ENCODE results near the gene DESI1. TPM values are rescaled to one million over a fixed set of nuclear protein-coding genes. Genes with fewer than 3 reads are reported as not detected.
A peak's percentile ranks its signal among the peaks of the same experiment; 100 is the strongest.

The DESI1 gene
- total RNA-seq, 1 experiment from 2014 or later: 40.8 TPM

GRCh38 chr22:41564563-41564962, 56.3 kb downstream of the DESI1 start (continued):
- TF ChIP-seq YY1 (IDR thresholded peaks at IDR 0.05; ENCODE audit: extremely low read depth, insufficient replicate concordance, low read depth, low read length) (no peak), ZNF274 (IDR thresholded peaks at IDR 0.05; ENCODE audit: low read depth, low read length) (no peak), ELF1 (IDR thresholded peaks at IDR 0.05; ENCODE audit: borderline replicate concordance, low read depth) (no peak), ZBTB33 (IDR thresholded peaks at IDR 0.05; ENCODE audit: extremely low read depth, insufficient replicate concordance, low read length) (no peak), ZFX (IDR thresholded peaks at IDR 0.05) (no peak), CBX3 (IDR thresholded peaks at IDR 0.05; ENCODE audit: low read depth) (no peak), EZH2 (IDR thresholded peaks at IDR 0.05) (no peak), CTCF (IDR thresholded peaks at IDR 0.05 in 2 of 3, conservative IDR thresholded peaks at IDR 0.05 in 1 of 3; ENCODE audit: borderline replicate concordance in 1 of 3, insufficient read depth in 1 of 3, low read depth in 2 of 3, low read length in 2 of 3) (no peak)

GRCh38 chr22:41563051-41563711, 57.7 kb downstream of the DESI1 start:
- peaks cover 29 to 59% of the 10 kb centered on the region in 2 experiments for H3K4me1 ChIP-seq (ENCODE audit: control insufficient read depth in 1 of 2, insufficient read depth in 2 of 2, low read length in 2 of 2)

More at GRCh38 chr22:41563051-41563711, 57.7 kb downstream of the DESI1 start:
- no peaks in the 10 kb centered on the region for H3K9me2 ChIP-seq (ENCODE audit: insufficient read depth)
- peak overlapping the region; percentile 85 for H2AFZ ChIP-seq (ENCODE audit: low read depth, low read length, poor library complexity, severe bottlenecking)
- no peaks in the 10 kb centered on the region for H3K79me2 ChIP-seq (ENCODE audit: insufficient read depth, low read length)
- no peaks in the 10 kb centered on the region for H4K20me1 ChIP-seq (ENCODE audit: insufficient read depth)
- peak overlapping the region; percentile 6 to 43; a peak in 2 of 4 replicates for H3K4me3 ChIP-seq (replicated peaks in 1 of 2; ENCODE audit: low read depth in 1 of 2, low read length in 2 of 2)
- H3K9me3 ChIP-seq (ENCODE audit: control insufficient read depth in 1 of 2, insufficient read depth in 1 of 2, low read depth in 1 of 2, low read length in 2 of 2): no peaks in the 10 kb centered on the region
- no TSS peak for BruUV-seq (replicated peaks)
- peak overlapping the region; percentile 35 for H3K9ac ChIP-seq (ENCODE audit: low read length)
- peak; percentile 67 for TF ChIP-seq FOSL1 (IDR thresholded peaks at IDR 0.05; ENCODE audit: low read depth)
- no peak for TF ChIP-seq SIN3A (IDR thresholded peaks at IDR 0.05; ENCODE audit: low read depth)
- RAD21 ChIA-PET (ENCODE audit: low non-redundant PET in 1 of 2, low total read pairs in 2 of 2, uncharacterized antibody in 2 of 2, unreplicated experiment in 2 of 2): no interaction called here
- CTCF ChIA-PET: interaction anchor here (0.9 kb wide), 1 partner anchor 9 kb away, joined by 3 read pairs; no protein-coding TSS in a partner anchor
- POLR2A ChIA-PET: interaction anchor here (1.8 kb wide), 1 partner anchor 27 kb away, joined by 15 read pairs; the partner anchor contains the start of gene PMM1
- peak overlapping the region; percentile 20; the same call in 1 of the 2 replicates for H3K27ac ChIP-seq (ENCODE audit: low read depth, low read length)
- H3K4me2 ChIP-seq (ENCODE audit: low read length): peak overlapping the region; percentile 79
- H3K36me3 ChIP-seq (ENCODE audit: control insufficient read depth in 1 of 2, insufficient read depth in 2 of 2, low read length in 2 of 2): no peaks in the 10 kb centered on the region
- no peak for DNase-seq (ENCODE audit: low read depth, low spot score)
- ATAC-seq: peak; percentile 39
- intact Hi-C loops (cut with micrococcal nuclease): no loop called here
- no peaks in the 10 kb centered on the region for H3K27me3 ChIP-seq (ENCODE audit: insufficient read depth, low read length)

Data from HCT116 (cell line).